ENCODE measurements around the gene IDH3G. TPM values are rescaled to one million over a fixed set of nuclear protein-coding genes. Genes with fewer than 3 reads are reported as not detected.

IDH3G gene
- total RNA-seq, 1 experiment from 2014 or later, result 43.2 TPM

- Mint-ChIP-seq H3K27me3 (ENCODE audit: low read depth) (no peaks in the 10 kb centered on the region; the same call in 1 of the 2 replicates), H3K9me3 (peaks cover 57 to 74% of the 10 kb centered on the region in 2 experiments), H3K36me3 (ENCODE audit: insufficient read depth in 1 of 3, low read depth in 3 of 3) (peaks cover 28 to 42% (median 32%) of the 10 kb centered on the region in 3 experiments), H3K4me3 (no peak overlapping the region), H3K4me1 (peaks cover 7 to 9% of the 10 kb centered on the region in 2 experiments; a peak in 3 of 4 replicates), H3K27ac (no peak overlapping the region)
- no peak overlapping the region for H3K18ac ChIP-seq (ENCODE audit: insufficient read length, low read depth, low read length)
- DNase-seq, result no peak
- no peak overlapping the region for H4K91ac ChIP-seq (ENCODE audit: insufficient read length, low read depth, low read length)
- H3K9me3 ChIP-seq (ENCODE audit: control insufficient read depth, low read depth, low read length), result peaks cover 33% of the 10 kb centered on the region
- H2AK5ac ChIP-seq (ENCODE audit: insufficient read length, low read length), result no peak overlapping the region
- H4K8ac ChIP-seq (replicated peaks; ENCODE audit: insufficient read length, low read depth, low read length), result no peak overlapping the region
- no peaks in the 10 kb centered on the region for H3K27me3 ChIP-seq (ENCODE audit: insufficient read depth, low read length)
- no peaks in the 10 kb centered on the region for H3K79me1 ChIP-seq (ENCODE audit: insufficient read depth, low read depth, low read length, poor library complexity, severe bottlenecking)
- H2BK120ac ChIP-seq (ENCODE audit: low read depth, low read length, poor library complexity, severe bottlenecking), result no peak overlapping the region
- no peak overlapping the region for H3K4ac ChIP-seq (ENCODE audit: low read depth, low read length)
- H4K5ac ChIP-seq (ENCODE audit: insufficient read length, low read depth, low read length), result no peak overlapping the region
- peaks cover 4% of the 10 kb centered on the region for H3K23me2 ChIP-seq (ENCODE audit: insufficient read length, low read depth, low read length, poor library complexity, severe bottlenecking)
- H4K20me1 ChIP-seq (ENCODE audit: control insufficient read depth, insufficient read depth, insufficient read length), result no peaks in the 10 kb centered on the region
- WGBS (ENCODE audit: extremely low coverage, insufficient read length, low lambda C conversion rate), result no CpG with 5 or more reads among the region's 17 CpGs
- no peak overlapping the region for H2BK12ac ChIP-seq (ENCODE audit: insufficient read length, low read depth, low read length)
- H3K56ac ChIP-seq (ENCODE audit: insufficient read length, low read depth, low read length), result no peak overlapping the region
- no peak overlapping the region for H3K14ac ChIP-seq (ENCODE audit: insufficient read depth, low read length)
- H2AFZ ChIP-seq (ENCODE audit: low read length), result no peak overlapping the region
- no peak overlapping the region for H3K27ac ChIP-seq (ENCODE audit: insufficient read length, low read depth, low read length)
- peaks cover 4% of the 10 kb centered on the region; the same call in 1 of the 2 replicates for H3K79me2 ChIP-seq (ENCODE audit: insufficient read depth, low read length)
- H3K4me1 ChIP-seq (ENCODE audit: insufficient read depth, low read length), result no peaks in the 10 kb centered on the region
- H3K23ac ChIP-seq (ENCODE audit: insufficient read length, low read depth, low read length), result no peak overlapping the region
- H2BK20ac ChIP-seq (ENCODE audit: low read depth, low read length, poor library complexity, severe bottlenecking), result no peak overlapping the region
- H2BK15ac ChIP-seq (ENCODE audit: low read depth, low read length), result no peak overlapping the region
- no peak overlapping the region for H3K9ac ChIP-seq (ENCODE audit: extremely low read depth, insufficient read length, low read length)
- TF ChIP-seq CTCF (conservative IDR thresholded peaks at IDR 0.05), result no peak
- H3K4me2 ChIP-seq (ENCODE audit: insufficient read depth, insufficient read length, low read length), result no peak overlapping the region
- H2BK5ac ChIP-seq (ENCODE audit: insufficient read length, low read length), result no peak overlapping the region
- H3T11ph ChIP-seq (ENCODE audit: low read length), result no peak overlapping the region
These were observed 2.9 kb downstream of the IDH3G start for GRCh38 chrX:153791104-153791852.

Measured in H9 (cell line).